Neutrophil (primary cell): ENCODE data around the gene BBOX1.

ENCODE experiments used
- H3K27ac ChIP-seq: fragments of 200-600 bp; sonication (generic); 2 replicates; pipeline ENCODE4 v1.5.1; 2016; ENCODE audit warnings: mild to moderate bottlenecking, moderate library complexity
- H3K27me3 ChIP-seq: fragments of 200-600 bp; sonication (generic); 2 replicates; pipeline ENCODE4 v1.6.0; 2016; ENCODE audit warnings: mild to moderate bottlenecking
- H3K36me3 ChIP-seq: fragments of 200-600 bp; sonication (generic); 2 replicates; pipeline ENCODE4 v1.5.1; 2017
- H3K4me1 ChIP-seq, 2 experiments: fragments of 200-600 bp in 1 of 2; sonication (generic) in 1 of 2; 1 replicate in 1 of 2; 2 replicates in 1 of 2; pipeline versions ENCODE4 v1.5.1 to v1.6.1; 2013 to 2016; ENCODE audit warnings: low read depth in 1 of 2, low read length in 1 of 2, mild to moderate bottlenecking in 1 of 2, moderate library complexity in 1 of 2; ENCODE audit not compliant: control insufficient read depth in 1 of 2, insufficient read depth in 1 of 2
- H3K4me3 ChIP-seq, 2 experiments: fragments of 200-600 bp in 1 of 2; sonication (generic) in 1 of 2; 1 replicate in 1 of 2; 2 replicates in 1 of 2; pipeline ENCODE4 v1.5.1; 2013 to 2016; ENCODE audit warnings: low read depth in 1 of 2, low read length in 1 of 2, mild to moderate bottlenecking in 1 of 2, moderate library complexity in 1 of 2
- H3K9me3 ChIP-seq: fragments of 200-600 bp; sonication (generic); 2 replicates; pipeline ENCODE4 v1.5.1; 2016
- TF ChIP-seq, protein P1 (sequence below): fragments of 200-600 bp; sonication (generic); IDR thresholded peaks from 2 replicates; pipeline ENCODE4 v1.5.1; 2016; ENCODE audit warnings: antibody characterized with exemption

BBOX1 gene

DNA sequence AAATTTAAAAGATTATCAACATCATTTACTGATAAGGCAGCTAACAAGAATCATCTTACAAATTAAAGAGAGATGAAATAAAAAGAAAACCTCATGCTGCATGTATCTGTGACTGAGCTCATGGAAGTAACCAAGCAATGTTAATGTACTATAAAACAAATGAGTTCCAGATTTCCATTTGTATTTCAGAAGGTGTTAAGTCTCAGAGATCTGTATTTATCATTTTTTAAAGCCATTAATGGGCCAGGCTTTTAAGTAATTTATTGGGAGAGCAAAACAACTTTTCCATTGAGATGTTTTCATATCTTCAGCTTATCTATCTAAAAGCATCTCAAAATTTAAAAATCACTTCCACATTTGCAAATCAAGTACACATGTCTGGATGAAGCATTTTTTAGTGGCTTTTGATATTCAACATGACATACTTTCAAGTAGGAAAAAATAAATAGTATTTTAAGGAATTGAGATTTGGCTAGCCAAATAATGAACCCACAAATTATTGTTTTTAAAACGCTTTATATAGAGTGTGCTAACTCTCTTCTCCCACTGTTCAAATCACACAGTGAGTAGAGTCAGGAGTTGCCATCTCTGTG, 17.9 kb upstream of the BBOX1 start:
- H3K36me3 ChIP-seq: no peaks in the 10 kb centered on the region
- H3K9me3 ChIP-seq: no peaks in the 10 kb centered on the region
- TF ChIP-seq, protein P1, sequence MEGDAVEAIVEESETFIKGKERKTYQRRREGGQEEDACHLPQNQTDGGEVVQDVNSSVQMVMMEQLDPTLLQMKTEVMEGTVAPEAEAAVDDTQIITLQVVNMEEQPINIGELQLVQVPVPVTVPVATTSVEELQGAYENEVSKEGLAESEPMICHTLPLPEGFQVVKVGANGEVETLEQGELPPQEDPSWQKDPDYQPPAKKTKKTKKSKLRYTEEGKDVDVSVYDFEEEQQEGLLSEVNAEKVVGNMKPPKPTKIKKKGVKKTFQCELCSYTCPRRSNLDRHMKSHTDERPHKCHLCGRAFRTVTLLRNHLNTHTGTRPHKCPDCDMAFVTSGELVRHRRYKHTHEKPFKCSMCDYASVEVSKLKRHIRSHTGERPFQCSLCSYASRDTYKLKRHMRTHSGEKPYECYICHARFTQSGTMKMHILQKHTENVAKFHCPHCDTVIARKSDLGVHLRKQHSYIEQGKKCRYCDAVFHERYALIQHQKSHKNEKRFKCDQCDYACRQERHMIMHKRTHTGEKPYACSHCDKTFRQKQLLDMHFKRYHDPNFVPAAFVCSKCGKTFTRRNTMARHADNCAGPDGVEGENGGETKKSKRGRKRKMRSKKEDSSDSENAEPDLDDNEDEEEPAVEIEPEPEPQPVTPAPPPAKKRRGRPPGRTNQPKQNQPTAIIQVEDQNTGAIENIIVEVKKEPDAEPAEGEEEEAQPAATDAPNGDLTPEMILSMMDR: no peak
- no peaks in the 10 kb centered on the region for H3K27me3 ChIP-seq
- no peak overlapping the region for H3K27ac ChIP-seq
- no peak overlapping the region for H3K4me3 ChIP-seq
- H3K4me1 ChIP-seq: no peaks in the 10 kb centered on the region

DNA sequence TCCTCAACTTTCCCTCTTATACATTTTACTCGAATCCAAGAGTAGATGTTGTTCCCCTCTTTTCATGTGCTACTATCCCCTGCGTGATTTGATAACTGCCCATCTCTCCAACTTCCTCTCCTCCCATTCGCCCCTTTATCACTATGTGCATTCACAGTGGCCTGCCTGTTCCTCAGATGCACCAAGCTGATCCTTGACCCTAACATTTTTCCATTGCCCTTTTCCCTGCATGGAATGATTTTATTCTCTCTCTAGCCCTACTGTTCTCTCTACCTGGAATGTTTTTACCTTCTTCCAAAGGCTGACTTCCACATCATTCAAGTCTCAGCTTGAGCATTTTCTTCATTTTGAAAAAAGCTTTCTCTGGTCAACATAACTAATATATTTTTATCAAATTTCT, 15.8 kb upstream of the BBOX1 start:
- H3K36me3 ChIP-seq: no peaks in the 10 kb centered on the region
- no peak overlapping the region for H3K4me3 ChIP-seq
- no peak overlapping the region for H3K27ac ChIP-seq
- H3K9me3 ChIP-seq: no peaks in the 10 kb centered on the region
- no peaks in the 10 kb centered on the region for H3K4me1 ChIP-seq
- no peaks in the 10 kb centered on the region for H3K27me3 ChIP-seq
- TF ChIP-seq, protein P1: no peak

GRCh38 chr11:27025312-27025955, 15.2 kb upstream of the BBOX1 start:
- H3K27me3 ChIP-seq: no peaks in the 10 kb centered on the region
- no peak overlapping the region for H3K27ac ChIP-seq
- TF ChIP-seq, protein P1: no peak

DNA sequence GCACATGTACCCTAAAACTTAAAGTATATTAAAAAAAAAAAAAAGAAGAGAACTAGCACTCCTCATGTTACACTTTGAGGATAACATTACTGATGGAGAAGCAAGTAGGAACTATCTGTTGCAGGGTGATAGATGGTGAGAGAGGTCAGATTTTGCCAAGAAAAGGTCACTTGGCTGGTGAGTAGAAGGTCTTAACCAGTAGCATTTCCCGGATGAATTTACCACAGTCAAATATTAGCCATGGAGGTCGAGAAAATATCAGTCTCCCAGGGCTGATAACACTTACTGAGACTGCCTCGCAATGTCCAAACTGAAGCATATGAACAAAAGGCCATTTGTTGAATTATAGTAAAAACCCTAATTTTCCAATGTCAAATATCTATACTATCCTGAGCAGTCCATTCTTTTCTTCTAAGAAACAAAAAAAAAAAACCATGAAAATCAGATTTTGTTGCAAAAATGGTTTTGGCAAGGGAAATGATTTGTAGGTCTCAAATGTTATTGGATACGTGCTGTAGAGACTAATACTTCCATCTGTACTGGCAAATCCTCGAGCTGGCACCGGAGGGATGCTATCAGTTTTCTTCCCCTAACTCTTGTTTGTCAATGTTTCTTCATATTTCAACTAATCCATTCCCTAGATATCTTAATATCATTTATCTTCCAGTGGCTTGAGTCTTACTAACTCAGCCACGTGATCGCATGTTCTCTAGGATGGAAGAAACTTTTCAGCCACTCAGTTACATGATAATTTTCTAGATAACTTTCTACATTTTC, 14.5 kb upstream of the BBOX1 start:
- Histone ChIP-seq H3K4me3 (no peak overlapping the region), H3K9me3 (no peaks in the 10 kb centered on the region), H3K27ac (no peak overlapping the region), H3K36me3 (no peaks in the 10 kb centered on the region), H3K4me1 (no peaks in the 10 kb centered on the region), H3K27me3 (no peaks in the 10 kb centered on the region)
- TF ChIP-seq, protein P1: no peak

More at GRCh38 chr11:27025312-27025955, 15.2 kb upstream of the BBOX1 start:
- H3K9me3 ChIP-seq: no peaks in the 10 kb centered on the region
- no peak overlapping the region for H3K4me3 ChIP-seq
- H3K36me3 ChIP-seq: no peaks in the 10 kb centered on the region
- H3K4me1 ChIP-seq: no peaks in the 10 kb centered on the region

DNA sequence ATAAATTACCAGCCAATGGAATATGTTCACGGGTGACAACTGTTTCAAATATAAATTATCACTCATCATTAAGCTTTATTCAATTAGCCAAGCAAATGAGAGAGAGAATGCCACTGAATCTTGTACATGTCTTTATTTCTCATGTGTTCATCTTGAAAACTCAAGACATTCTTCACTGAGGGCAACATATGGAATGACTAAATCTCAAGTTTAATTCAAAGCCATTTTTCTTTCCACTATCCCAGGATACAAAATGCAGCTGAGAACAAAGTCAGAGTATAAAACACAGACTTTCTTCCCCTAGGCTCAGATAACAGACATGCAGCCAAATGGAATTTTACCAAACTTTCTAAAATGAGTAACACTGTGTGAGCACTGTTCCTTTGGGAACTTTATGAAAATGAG, 12.1 kb upstream of the BBOX1 start:
- no peak overlapping the region for H3K4me3 ChIP-seq
- no peaks in the 10 kb centered on the region for H3K4me1 ChIP-seq
- H3K27ac ChIP-seq: no peak overlapping the region
- H3K36me3 ChIP-seq: no peaks in the 10 kb centered on the region
- no peaks in the 10 kb centered on the region for H3K9me3 ChIP-seq
- TF ChIP-seq, protein P1: no peak
- no peaks in the 10 kb centered on the region for H3K27me3 ChIP-seq
